ENCODE results near the gene COMMD1.
"Not testable (repeated sequence)": the region's sequence is repeated elsewhere in the genome, so short reads cannot be mapped to it uniquely, and the experiment has no call there.

COMMD1 gene

GRCh38 chr2:61966087-61966727 is 60.7 kb downstream of the COMMD1 start:
- no peak for DNase-seq

DNA sequence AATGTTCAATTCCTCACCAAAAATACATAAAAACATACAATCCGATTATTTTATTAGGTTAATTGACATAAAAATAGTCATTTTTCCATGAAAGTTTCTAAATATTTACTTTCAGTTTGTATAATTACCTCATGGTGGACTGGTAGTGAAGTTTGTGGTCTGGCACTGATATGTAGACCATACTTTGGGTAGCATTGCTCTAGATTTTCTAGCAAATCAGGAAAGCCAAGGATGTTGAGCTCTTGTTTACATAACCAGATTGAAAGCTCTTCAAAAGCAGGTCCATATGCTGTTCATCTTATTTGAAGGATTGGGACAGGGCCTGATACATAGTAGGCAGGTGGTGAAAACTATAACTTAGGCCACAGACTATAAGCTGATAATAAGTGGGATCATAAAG is 61.8 kb downstream of the COMMD1 start:
- no peak for DNase-seq

DNA sequence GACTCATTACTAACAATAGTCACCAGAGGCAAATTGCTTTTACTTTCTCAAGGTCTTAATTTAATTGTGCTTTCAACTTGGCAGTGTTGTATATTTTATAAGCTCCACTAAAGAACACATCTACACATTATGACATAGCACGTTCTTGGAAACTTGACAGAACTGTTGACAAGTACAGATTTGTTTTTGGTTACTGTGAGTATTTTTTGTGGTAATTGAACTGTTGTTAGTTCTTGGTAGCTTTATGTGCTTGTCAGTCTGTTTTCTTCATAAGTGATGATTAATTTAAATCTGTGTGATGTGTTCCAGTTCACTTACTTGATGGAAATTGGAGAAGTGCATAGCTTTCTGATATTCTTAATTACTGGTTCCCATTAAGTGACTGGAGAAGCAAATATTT is 63.9 kb downstream of the COMMD1 start:
- no peak for DNase-seq

DNA sequence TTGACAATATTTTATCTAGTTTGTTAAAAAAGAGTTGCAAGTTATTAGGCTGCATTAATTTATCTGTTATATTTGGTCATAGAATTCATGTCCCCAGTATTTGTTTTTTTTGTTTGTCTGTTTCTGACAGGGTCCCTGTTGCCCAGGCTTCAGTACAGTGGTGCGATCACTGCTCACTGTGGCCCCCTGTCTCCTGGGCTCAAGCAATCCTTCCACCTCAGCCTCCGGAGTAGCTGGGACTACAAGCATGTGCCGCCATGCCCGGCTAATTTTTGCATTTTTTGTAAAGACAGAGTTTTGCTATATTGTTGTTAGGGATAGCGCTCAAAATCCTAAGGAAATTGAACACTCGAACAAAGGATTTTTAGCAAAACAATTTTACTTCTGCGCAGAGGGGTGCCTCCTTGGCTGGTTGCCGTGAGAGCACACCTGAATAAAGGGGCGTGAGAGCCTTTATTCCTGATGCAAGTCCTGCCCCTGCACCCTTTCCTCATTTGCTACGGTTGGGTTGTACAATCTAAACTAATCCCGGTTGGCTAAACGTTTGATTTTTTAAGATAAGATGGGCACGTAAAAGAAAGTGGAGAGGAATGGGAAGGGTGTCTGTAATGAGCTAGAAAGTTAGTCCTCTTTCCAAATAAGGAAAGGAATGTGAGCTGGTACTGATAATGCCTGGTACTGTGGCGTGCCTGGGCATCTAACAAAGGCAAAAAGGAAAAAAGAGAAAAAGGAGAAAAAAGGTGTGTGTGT is 65.5 kb downstream of the COMMD1 start:
- no peak for DNase-seq

DNA sequence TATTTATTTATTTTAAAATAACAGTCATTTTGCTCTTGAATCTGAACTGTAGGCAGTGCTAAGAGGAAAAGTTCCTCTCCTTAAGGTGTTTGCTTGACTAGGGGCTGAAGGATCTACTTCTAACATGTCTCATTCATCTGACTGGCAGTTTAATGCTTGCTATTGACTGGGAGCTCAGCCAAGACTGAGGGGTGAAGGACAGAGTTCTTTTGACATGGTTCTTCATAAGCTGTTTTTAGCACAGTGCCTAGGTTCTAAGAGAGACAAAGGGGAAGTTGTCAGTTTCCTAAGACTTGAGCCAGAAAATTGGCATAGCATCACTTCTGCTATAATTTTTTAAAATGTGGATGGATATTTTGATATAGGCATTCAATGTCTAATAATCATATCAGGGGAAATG is 73.0 kb downstream of the COMMD1 start:
- peak; percentile 88 for DNase-seq

DNA sequence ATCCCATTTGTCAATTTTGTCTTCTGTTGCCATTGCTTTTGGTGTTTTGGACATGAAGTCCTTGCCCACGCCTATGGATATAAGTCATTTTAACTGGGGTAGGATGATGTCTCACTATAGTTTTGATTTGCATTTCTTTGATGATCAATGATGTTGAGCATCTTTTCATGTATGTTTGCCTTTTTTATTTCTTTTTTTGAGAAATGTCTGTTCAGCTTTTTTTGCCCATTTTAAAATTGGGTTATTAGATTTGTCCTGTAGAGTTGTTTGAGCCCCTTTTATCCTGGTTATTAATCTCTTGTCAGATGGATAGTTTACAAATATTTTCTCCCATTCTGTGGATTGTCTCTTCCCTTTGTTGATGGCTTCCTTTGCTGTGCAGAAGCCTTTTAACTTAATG is 75.3 kb downstream of the COMMD1 start:
- no peak for DNase-seq

DNA sequence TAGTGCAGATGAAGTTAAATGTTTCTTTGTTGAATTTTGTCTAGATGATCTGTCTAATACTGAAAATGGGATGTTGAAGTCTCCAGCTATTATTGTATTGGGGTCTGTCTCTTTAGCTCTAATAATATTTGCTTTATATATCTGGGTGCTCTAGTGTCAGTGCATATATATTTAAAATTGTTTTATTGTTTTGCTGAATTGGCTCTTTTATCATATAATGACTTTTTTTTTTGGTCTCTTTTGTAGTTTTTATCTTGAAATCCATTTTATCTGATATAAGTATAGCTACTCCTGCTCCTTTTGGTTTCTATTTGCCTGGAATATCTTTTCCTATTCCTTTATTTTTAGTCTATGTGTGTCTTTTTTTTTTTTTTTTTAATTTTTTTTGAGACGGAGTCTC is 79.2 kb downstream of the COMMD1 start:
- no peak for DNase-seq

DNA sequence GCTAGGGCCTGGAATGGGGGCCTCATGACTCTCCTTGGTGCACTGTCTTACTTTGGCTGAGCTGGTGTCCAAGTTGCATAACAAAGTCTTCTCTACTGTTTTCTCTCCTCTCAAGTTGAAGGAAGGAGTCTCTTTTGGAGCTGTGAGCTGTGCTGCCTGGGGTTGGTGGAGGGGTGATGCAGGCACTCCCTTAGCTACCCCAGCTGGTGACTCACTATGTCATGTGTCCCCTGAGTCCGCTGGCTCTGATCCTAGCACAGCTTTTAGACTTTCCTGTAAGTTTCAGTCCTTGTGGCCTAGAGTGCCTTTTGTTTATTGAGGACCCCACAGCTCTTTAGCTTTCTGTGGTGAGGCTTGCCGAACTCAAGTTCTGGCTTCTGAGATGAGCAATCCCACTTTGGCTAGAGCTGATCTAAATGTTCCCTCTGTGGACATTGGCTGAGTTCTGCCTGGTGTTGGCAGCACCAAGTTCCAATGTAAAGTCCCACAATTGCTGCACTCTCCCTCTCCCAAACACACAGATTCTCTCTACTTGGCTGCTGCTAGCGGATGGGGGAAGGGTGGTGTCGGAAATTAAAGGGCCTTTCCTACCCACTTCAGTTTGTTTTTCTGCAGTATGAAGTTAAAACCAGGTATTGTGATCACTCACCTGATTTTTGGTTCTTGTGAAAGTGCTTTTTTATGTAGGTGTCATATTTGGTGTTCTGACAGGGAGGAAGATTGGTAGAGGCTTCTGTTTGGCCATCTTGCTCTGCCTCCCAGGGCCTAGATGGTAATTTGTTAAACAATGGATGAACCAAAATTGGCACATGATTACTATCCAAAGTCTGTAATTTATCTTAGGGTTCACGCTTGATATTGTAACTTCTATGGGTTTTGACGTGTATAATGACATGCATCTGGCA is 83.2 kb downstream of the COMMD1 start:
- no peak for DNase-seq

DNA sequence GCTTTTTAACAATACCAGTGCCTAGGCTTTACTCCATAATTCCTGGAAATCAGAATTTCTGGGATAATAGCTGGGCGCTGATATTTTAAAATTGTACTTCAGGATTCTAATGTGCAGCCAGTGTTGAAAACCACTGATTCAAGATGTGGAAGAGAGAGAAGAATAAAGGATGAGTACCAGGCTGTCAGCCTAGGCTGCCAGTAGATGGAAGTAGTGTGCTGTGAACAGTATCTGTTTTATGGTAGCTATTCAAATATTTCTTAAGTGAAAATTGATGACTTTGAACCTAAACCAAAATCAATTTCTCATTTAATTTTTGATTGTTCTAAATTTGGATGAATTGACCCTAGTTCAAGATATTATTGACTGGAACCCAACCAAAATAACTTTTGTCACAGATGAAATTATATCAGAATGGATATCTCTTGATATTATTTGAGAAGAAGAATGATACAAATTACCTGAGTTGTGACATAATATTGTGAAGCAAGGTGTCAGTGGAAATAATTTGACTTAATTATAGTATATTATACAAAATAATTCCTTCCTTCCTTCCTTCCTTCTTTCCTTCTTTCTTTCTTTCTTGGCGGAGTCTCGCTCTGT is 88.0 kb downstream of the COMMD1 start:
- peak; percentile 59 for DNase-seq

DNA sequence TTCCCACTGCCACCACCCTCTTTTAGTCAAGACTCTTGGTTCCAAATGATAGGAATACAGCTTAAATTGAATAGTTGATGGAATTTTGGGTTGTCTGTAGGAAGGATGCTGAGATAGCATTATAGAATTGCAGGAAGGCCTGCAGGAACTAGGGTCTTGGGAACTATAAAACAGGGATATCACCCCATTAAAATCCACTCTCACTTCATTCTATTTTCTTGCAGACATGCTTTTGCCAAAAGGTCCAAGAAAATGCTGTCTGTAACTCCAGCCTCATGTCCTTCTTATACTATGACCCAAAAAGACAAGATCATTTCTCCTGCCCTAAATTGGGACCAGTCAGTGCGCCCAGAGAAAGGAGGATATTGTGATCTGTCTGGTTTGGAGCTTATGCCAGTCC is 89.1 kb downstream of the COMMD1 start:
- no peak for DNase-seq

DNA sequence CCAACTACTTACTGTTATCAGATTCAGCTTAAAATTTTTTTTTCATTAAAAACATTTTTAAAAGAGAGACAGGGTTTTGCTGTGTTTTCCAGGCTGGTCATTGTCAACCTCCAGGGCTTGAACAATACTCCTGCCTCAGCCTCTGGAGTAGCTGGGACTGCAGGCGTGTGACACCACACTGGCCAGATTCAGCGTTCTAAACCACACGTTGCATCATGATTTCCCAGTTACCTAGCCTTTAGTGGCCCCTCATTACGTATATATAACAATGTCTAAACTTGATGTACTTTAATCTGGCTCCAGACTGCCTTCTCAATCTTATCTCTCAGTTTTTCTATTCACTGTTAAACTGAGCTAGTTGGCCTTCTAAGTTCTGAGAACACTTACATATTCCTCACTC is 89.6 kb downstream of the COMMD1 start:
- DNase-seq, result no peak

GRCh38 chr2:61995515-61995914 is 90.0 kb downstream of the COMMD1 start:
- DNase-seq, result no peak

- no peak for DNase-seq
These were observed 93.0 kb downstream of the COMMD1 start for GRCh38 chr2:61998426-61998825.

- no peak for DNase-seq
These were observed 95.1 kb downstream of the COMMD1 start for GRCh38 chr2:62000538-62000937.

DNA sequence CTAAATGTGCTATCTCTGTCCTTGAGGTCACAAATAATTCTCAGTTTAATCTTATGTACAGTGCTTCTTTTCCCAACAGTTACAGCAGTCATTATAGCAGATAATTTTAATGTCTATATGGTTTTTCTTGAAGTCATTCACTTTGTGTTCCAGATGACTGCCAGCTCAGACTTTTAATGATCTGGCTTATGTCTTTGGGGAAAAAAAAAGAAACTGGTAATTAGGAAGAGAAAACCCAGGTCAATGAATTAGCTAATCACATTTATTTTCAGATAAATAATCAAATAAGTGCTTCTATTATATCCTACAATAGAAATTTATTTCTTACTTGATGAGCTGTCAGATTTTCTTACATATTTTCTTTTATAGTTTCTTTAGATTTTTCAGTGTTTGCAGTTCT is 96.0 kb downstream of the COMMD1 start:
- DNase-seq, result no peak

- DNase-seq, result not testable (repeated sequence)
These were observed 99.0 kb downstream of the COMMD1 start for GRCh38 chr2:62004428-62004827.

DNA sequence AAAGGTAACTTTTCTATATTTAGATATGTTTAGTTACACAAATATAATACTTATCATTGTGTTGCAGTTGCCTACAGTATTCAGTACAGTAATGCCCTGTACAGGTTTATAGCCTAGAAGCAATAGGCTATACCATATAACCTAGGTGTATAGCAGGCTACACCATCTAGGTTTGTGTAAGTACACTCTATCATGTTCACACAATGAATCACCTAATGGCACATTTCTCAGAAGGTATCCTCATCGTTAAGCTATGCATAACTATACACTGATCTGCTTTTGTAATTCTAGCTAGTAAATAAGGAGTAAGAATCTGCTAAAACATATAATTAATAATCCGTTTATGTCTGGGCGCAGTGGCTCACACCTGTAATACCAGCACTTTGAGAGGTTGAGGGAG is 102.1 kb downstream of the COMMD1 start:
- no peak for DNase-seq

- no peak for DNase-seq
These were observed 105.3 kb downstream of the COMMD1 start for GRCh38 chr2:62010632-62011256.

GRCh38 chr2:62013641-62014040 is 108.2 kb downstream of the COMMD1 start:
- DNase-seq, result no peak

- no peak for DNase-seq
These were observed 108.6 kb downstream of the COMMD1 start for GRCh38 chr2:62014102-62014501.

DNA sequence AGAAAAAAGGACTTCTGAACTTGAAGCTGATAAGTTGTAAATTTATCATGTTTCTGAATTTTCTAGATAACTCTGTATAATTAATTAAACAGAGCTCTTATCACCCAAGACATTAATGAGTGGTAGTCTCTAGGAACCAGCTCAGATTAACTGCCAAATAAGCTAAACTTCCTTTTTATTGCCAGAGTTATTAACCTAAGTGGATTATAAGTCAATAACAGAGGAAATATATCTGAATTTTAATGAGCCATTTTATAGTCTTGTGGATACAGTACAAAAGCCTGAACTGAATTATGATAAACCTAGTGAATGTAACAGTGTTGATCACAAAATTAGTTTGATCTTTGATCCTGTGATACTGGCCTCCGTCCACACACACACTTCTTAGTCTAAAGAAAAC is 111.5 kb downstream of the COMMD1 start:
- no peak for DNase-seq

DNA sequence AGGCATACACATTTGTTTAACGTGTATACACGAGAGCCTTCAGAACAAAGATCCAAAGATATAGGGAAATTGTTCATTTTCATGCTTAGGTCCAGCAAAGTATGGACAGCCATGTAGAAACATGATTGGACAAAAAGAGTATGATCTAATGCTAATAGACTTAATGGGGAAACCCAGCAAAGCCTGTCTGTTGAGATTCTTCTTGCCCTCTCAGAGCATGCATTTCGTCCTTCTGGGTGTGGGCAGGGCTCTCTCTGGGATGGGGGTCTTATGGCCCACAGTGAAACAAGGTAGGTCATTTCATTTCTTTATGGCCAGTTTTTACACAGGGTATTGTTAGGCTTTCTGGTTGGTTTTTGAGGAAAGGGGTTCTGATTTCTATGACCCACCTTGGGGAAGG is 124.4 kb downstream of the COMMD1 start:
- DNase-seq, result no peak

- no peak for DNase-seq
These were observed 125.4 kb downstream of the COMMD1 start for GRCh38 chr2:62030902-62031301.
